Pancreas (tissue), 10 donors: ENCODE measurements around the gene CROCC. TPM values are rescaled to one million over a fixed set of nuclear protein-coding genes. Genes with fewer than 3 reads are reported as not detected.

Experiments
- ATAC-seq, 4 donors: fragments of 200-7000 bp; cut with Tn5 transposase; one replicate each; pipeline versions ENCODE4 v1.8.0 to v1.9.1; 2020; ENCODE audit warnings: mild to moderate bottlenecking in 4 of 4, moderate library complexity in 4 of 4
- DNase-seq, 6 donors: peaks; one replicate each; pipeline ENCODE4 v3.0.0-alpha.2; 2020
- FAIRE-seq: peaks from 2 replicates; lab custom pipeline; 2012; peaks lifted over from hg19 to GRCh38; lab: Jason Lieb, UNC
- H3K27ac ChIP-seq, 4 donors: fragments of 200-600 bp; sonication (generic); 1 replicate in 3 of 4; 2 replicates in 1 of 4; pipeline versions ENCODE4 v1.5.0 to v1.8.0; 2020
- H3K27me3 ChIP-seq, 4 donors: fragments of 200-600 bp; one replicate each; pipeline ENCODE4 v1.8.0; 2021
- H3K36me3 ChIP-seq, 3 donors: fragments of 200-600 bp; sonication (generic) in 1 of 3; one replicate each; pipeline versions ENCODE4 v1.5.0 to v1.8.0; 2020 to 2021
- H3K4me1 ChIP-seq, 3 donors: fragments of 200-600 bp; one replicate each; pipeline ENCODE4 v1.8.0; 2021
- H3K4me3 ChIP-seq, 4 donors: fragments of 200-600 bp; sonication (generic) in 2 of 4; one replicate each; pipeline versions ENCODE4 v1.5.0 to v1.8.0; 2020 to 2021
- H3K9me3 ChIP-seq, 4 donors: fragments of 200-600 bp; one replicate each; pipeline ENCODE4 v1.8.0; 2021
- CTCF ChIP-seq, 4 donors: fragments of 200-600 bp; sonication (generic) in 3 of 4; IDR thresholded peaks; one replicate each; pipeline versions ENCODE4 v1.5.0 to v1.8.0; 2021; ENCODE audit warnings: antibody characterized with exemption in 4 of 4
- WGBS, 2 donors: extraction: QIAGEN DNeasy Blood & Tissue Kit; methylation state at CpG; one replicate each; pipeline ENCODE4 v1.1.7; 2013; 5-methylcytosine and 5-hydroxymethylcytosine counted together
- intact Hi-C, 3 donors: fragments of 100-400 bp; cut with DNase I; formaldehyde crosslinking; loops; one replicate each; pipeline versions ENCODE4 v1.11.1 to v1.14.2; 2022
- polyA plus RNA-seq, 2 donors: library from polyadenylated mRNA; stranded (reverse); fragments of 200-250 nt; gene quantifications; one replicate each; pipeline ENCODE4 v1.2.3, GENCODE V29; 2013
- total RNA-seq, 6 donors: library from RNA; stranded (reverse); fragmentation: NEBNext Ultra II Directional in 4 of 6; extraction: Animal tissue kit (Norgen Biotek cat#: 25700) in 4 of 6; gene quantifications; one replicate each; pipeline versions ENCODE4 v1.2.1 to v1.2.4, GENCODE V29; 2021 to 2023
- donor health status: healthy with polysubstance abuse.
- donor health status: DM: no; HTN: no; CAD: no; lungs with moderate emphysema.
- donor health status: DM: no; HTN: no; CAD: no.
- donor health status: control.
- donor health status: control.
- donor health status: Bipolar disorder and iron deficiency.
- donor health status: DM: yes; HTN: yes; CAD: no.
- donor health status: DM: no; HTN: no; CAD: no.
- donor health status: DM: no; HTN: no; CAD: no.
- donor health status: DM: yes; HTN: yes; CAD: no.

CROCC gene
- total and polyA plus RNA-seq, 8 donors = 8.1 to 101 (median 14.6) TPM

- Histone ChIP-seq H3K36me3 (peaks cover 0 to 21% (median 3%) of the 10 kb centered on the region in 3 donors), H3K27me3 (no peaks in the 10 kb centered on the region), H3K27ac (no peak overlapping the region), H3K4me3 (no peak overlapping the region), H3K4me1 (peaks cover 0 to 14% (median 2%) of the 10 kb centered on the region in 3 donors), H3K9me3 (no peaks in the 10 kb centered on the region)
- intact Hi-C loops = no loop called here
- DNase-seq = peak in 1 of 6 donors; percentile 36
- TF ChIP-seq CTCF (IDR thresholded peaks at IDR 0.05) = no peak
- 93 to 94% methylated on average over 8 of the region's 8 CpGs for WGBS, 2 donors
- no peak for ATAC-seq
- no peak for FAIRE-seq
These were observed 85.4 kb downstream of the CROCC start for GRCh38 chr1:17007121-17007520.

- 88 to 94% methylated on average over 15 of the region's 15 CpGs for WGBS, 2 donors
- Histone ChIP-seq H3K9me3 (no peaks in the 10 kb centered on the region), H3K36me3 (peaks cover 0 to 11% (median 3%) of the 10 kb centered on the region in 3 donors), H3K4me3 (no peak overlapping the region), H3K27me3 (no peaks in the 10 kb centered on the region), H3K4me1 (peaks cover 5 to 26% (median 12%) of the 10 kb centered on the region in 3 donors), H3K27ac (no peak overlapping the region)
- TF ChIP-seq CTCF (IDR thresholded peaks at IDR 0.05) = no peak
- FAIRE-seq (no peak), DNase-seq (peak in 1 of 6 donors; percentile 45), ATAC-seq (no peak)
- intact Hi-C loops = no loop called here
These were observed 86.6 kb downstream of the CROCC start for GRCh38 chr1:17008208-17008855.

- Histone ChIP-seq H3K4me3 (no peak overlapping the region), H3K36me3 (peaks cover 0 to 3% (median under 1%) of the 10 kb centered on the region in 3 donors), H3K27ac (no peak overlapping the region), H3K4me1 (peaks cover 6 to 35% (median 18%) of the 10 kb centered on the region in 3 donors), H3K27me3 (no peaks in the 10 kb centered on the region), H3K9me3 (no peaks in the 10 kb centered on the region)
- peak in 1 of 6 donors; percentile 16 for DNase-seq
- no peak for TF ChIP-seq CTCF (IDR thresholded peaks at IDR 0.05)
- intact Hi-C loops = no loop called here
- FAIRE-seq = no peak
- 55 to 67% methylated on average over 4 of the region's 4 CpGs for WGBS, 2 donors
- ATAC-seq = no peak
These were observed 88.0 kb downstream of the CROCC start for GRCh38 chr1:17009706-17010105.

- H3K4me1 ChIP-seq = peaks cover 6 to 35% (median 18%) of the 10 kb centered on the region in 3 donors
- H3K9me3 ChIP-seq = no peaks in the 10 kb centered on the region
- DNase-seq = peak in 1 of 6 donors; percentile 56
- H3K27ac ChIP-seq = peak overlapping the region in 1 of 4 donors; percentile 22
- H3K27me3 ChIP-seq = no peaks in the 10 kb centered on the region
- no peak for TF ChIP-seq CTCF (IDR thresholded peaks at IDR 0.05)
- no peak for FAIRE-seq
- H3K4me3 ChIP-seq = peak overlapping the region; percentile 76 to 97 (median 92)
- ATAC-seq = no peak
- WGBS, 2 donors = 0 to 1% methylated on average over 15 of the region's 15 CpGs
- intact Hi-C loops = no loop called here
- H3K36me3 ChIP-seq = no peaks in the 10 kb centered on the region
These were observed 89.3 kb downstream of the CROCC start for GRCh38 chr1:17011092-17011438.
